ENCODE results near the gene RNF212B.

DNA sequence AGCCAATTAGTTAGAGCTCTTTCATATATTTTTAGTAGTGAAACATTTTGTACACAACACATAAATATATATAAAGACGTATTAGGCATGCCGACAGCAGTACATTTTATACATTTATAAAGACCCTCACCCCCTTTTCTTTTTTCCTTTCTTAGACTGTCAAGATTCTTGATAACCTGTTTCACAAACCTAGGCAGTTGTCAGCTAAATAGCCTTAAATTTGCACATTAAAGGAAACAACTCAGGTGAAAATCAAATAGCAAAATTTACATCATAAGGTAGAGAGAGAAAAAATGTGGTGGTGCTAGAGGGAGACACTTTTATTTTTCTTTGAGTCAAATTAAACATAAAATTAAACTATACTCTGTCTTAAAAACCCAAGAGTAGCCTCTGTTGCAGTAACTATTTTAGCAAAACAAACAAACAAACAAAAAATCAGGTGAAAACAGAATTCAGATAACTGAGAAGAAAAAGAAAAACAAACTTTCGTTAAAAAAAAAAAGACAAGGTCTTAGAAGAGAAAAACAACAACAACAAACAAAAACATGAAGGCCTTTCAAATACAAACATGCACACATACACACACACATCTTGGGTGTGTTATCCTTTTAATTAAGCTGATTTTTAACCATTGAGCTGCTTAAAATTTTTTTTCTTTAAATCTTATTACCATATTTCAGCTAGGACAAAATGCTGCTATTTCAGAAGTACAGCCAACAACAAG, 31.2 kb upstream of the RNF212B start:
- no peak for TF ChIP-seq POLR2AphosphoS5 (IDR thresholded peaks at IDR 0.05; ENCODE audit: low read depth)
- TF ChIP-seq, protein P1, sequence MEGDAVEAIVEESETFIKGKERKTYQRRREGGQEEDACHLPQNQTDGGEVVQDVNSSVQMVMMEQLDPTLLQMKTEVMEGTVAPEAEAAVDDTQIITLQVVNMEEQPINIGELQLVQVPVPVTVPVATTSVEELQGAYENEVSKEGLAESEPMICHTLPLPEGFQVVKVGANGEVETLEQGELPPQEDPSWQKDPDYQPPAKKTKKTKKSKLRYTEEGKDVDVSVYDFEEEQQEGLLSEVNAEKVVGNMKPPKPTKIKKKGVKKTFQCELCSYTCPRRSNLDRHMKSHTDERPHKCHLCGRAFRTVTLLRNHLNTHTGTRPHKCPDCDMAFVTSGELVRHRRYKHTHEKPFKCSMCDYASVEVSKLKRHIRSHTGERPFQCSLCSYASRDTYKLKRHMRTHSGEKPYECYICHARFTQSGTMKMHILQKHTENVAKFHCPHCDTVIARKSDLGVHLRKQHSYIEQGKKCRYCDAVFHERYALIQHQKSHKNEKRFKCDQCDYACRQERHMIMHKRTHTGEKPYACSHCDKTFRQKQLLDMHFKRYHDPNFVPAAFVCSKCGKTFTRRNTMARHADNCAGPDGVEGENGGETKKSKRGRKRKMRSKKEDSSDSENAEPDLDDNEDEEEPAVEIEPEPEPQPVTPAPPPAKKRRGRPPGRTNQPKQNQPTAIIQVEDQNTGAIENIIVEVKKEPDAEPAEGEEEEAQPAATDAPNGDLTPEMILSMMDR (IDR thresholded peaks at IDR 0.05; ENCODE audit: insufficient read depth, low read length), result no peak
